ENCODE results near the gene KIAA0319L. TPM values are rescaled to one million over a fixed set of nuclear protein-coding genes. Genes with fewer than 3 reads are reported as not detected.
"Not testable (repeated sequence)": the region's sequence is repeated elsewhere in the genome, so short reads cannot be mapped to it uniquely, and the experiment has no call there.

Gene KIAA0319L
- total RNA-seq, 6 experiments from 2014 or later = 30.5 to 39.0 (median 31.8) TPM

DNA sequence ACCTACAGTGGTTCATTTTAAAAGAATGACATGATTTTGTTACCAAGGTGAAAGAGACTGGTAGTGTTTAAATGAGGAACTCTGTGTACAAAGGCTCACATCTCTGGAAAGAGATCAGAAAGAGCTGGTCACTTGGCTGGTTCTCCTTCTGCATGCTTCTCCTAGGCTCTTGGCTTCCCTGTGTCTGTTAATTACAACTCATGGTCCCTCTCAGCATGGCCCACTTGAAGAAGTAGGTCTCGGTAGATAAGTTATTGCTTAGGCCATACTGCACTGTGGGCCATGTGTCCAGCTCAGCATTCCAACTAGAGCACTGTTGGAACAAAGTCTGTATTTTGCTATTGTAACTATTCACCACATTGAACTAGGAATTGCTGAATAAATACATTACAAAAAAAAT lies 91.1 kb downstream of the KIAA0319L start:
- TF ChIP-seq, protein P1, sequence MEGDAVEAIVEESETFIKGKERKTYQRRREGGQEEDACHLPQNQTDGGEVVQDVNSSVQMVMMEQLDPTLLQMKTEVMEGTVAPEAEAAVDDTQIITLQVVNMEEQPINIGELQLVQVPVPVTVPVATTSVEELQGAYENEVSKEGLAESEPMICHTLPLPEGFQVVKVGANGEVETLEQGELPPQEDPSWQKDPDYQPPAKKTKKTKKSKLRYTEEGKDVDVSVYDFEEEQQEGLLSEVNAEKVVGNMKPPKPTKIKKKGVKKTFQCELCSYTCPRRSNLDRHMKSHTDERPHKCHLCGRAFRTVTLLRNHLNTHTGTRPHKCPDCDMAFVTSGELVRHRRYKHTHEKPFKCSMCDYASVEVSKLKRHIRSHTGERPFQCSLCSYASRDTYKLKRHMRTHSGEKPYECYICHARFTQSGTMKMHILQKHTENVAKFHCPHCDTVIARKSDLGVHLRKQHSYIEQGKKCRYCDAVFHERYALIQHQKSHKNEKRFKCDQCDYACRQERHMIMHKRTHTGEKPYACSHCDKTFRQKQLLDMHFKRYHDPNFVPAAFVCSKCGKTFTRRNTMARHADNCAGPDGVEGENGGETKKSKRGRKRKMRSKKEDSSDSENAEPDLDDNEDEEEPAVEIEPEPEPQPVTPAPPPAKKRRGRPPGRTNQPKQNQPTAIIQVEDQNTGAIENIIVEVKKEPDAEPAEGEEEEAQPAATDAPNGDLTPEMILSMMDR (IDR thresholded peaks at IDR 0.05) = no peak
- Mint-ChIP-seq H3K9me3 (peaks cover 6% of the 10 kb centered on the region), H3K4me1 (ENCODE audit: low read depth) (peaks cover 16% of the 10 kb centered on the region), H3K36me3 (ENCODE audit: low read depth) (peaks cover 56% of the 10 kb centered on the region), H3K4me3 (no peak overlapping the region), H3K27ac (no peak overlapping the region), H3K27me3 (ENCODE audit: insufficient read depth) (no peaks in the 10 kb centered on the region; the same call in 1 of the 2 replicates)
- no peak for DNase-seq

DNA sequence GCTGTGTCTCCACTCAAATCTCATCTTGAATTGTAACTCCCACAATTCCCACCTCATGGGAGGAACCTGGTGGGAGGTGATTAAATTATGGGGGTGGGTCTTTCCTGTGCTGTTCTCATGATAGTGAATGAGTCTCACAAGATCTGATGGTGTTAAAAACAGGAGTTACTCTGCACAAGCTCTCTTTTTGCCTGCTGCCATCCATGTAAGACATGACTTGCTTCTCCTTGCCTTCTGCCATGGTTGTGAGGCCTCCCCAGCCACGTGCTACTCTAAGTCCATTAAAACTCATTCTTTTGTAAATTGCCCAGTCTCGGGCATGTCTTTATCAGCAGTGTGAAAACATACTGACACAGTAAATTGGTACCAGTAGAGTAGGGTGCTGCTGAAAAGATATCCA lies 93.5 kb downstream of the KIAA0319L start:
- not testable (repeated sequence) for DNase-seq; H3K4me3 Mint-ChIP-seq; H3K27me3 Mint-ChIP-seq (ENCODE audit: insufficient read depth); H3K9me3 Mint-ChIP-seq; H3K27ac Mint-ChIP-seq
- peaks cover 48% of the 10 kb centered on the region for H3K36me3 Mint-ChIP-seq (ENCODE audit: low read depth)
- H3K4me1 Mint-ChIP-seq (ENCODE audit: low read depth) = peaks cover 16% of the 10 kb centered on the region

DNA sequence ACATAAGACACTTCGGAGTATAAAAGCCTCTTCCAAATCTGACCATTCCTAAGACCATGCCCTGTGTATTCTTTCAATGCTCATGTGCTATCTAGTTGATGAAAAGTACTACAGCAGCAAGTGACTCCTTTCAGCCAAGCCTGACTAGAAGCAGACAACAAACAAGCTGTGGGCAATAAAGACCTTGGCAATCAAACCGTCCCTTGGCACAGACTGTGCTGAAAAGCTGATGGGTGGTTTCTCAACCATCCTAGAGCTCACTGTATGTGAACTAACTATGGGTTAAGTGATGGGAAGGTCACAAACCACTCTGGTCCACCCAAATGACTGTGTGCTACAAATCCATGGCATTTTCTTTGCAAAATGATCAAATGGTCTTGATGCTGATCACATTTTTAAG lies 94.0 kb downstream of the KIAA0319L start:
- no peaks in the 10 kb centered on the region; the same call in 1 of the 2 replicates for H3K27me3 Mint-ChIP-seq (ENCODE audit: insufficient read depth)
- TF ChIP-seq, protein P1 (IDR thresholded peaks at IDR 0.05) = no peak
- DNase-seq = no peak
- H3K36me3 Mint-ChIP-seq (ENCODE audit: low read depth) = peaks cover 44% of the 10 kb centered on the region
- peaks cover 10% of the 10 kb centered on the region for H3K4me1 Mint-ChIP-seq (ENCODE audit: low read depth)
- H3K27ac Mint-ChIP-seq = no peak overlapping the region
- no peak overlapping the region for H3K4me3 Mint-ChIP-seq
- peaks cover 6% of the 10 kb centered on the region for H3K9me3 Mint-ChIP-seq

DNA sequence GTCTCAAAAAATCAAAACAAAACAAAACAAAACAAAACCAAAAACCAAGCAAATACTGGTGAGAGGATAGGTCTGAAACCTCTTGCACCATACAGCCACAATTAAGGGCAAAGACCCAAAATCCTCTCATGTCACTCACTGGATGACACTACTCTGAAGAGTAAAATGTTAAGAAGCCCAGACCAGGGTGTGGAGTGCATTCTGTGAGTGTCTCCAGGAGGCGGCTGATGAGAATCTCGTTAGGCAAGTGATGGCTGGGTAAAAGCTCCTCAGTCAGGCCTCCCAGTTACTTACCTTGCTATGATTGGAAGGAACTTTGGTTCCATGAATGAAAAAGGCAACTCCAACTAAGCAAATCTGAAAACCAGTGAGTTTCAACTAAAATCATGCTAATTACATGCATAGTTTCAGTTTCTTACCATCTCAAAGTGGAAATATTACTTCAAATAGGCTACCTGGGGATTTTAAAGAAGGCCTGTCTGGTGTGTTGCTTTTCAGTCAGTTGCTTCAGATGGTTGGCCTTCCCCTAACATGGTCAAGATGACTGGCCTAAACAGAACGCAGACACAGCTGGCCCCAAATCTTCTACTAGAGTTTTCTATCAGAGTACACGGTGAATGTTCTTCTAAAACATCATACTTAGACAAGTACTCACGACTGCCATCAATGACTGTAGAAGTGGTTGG lies 95.1 kb downstream of the KIAA0319L start:
- TF ChIP-seq, protein P1 (IDR thresholded peaks at IDR 0.05) = no peak
- H3K9me3 Mint-ChIP-seq = peaks cover 6% of the 10 kb centered on the region
- H3K4me1 Mint-ChIP-seq (ENCODE audit: low read depth) = peaks cover under 1% of the 10 kb centered on the region; the same call in 1 of the 2 replicates
- no peak for DNase-seq
- peaks cover 40% of the 10 kb centered on the region for H3K36me3 Mint-ChIP-seq (ENCODE audit: low read depth)
- H3K27ac Mint-ChIP-seq = no peak overlapping the region
- no peaks in the 10 kb centered on the region; the same call in 1 of the 2 replicates for H3K27me3 Mint-ChIP-seq (ENCODE audit: insufficient read depth)
- no peak overlapping the region for H3K4me3 Mint-ChIP-seq

DNA sequence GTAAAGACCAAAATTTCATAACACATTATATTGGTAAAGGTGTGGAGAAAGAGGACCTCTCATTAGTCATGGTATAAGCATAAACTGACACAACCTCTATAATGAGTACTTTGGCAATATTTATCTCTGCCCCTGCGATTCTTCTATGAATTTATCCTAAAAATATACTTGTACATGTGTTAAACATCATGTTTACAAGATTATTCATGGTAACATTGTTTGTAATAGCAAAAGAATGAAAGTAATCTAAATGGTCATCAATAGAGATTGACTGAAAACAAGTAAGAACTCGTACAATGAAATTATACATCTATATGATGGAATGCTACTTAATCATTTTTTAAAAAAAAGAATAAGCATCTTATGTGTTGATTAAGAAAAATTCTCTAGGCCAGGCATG lies 96.4 kb downstream of the KIAA0319L start:
- Mint-ChIP-seq H3K4me3 (no peak overlapping the region), H3K9me3 (peaks cover 6% of the 10 kb centered on the region), H3K27me3 (ENCODE audit: insufficient read depth) (no peaks in the 10 kb centered on the region; the same call in 1 of the 2 replicates), H3K4me1 (ENCODE audit: low read depth) (no peaks in the 10 kb centered on the region), H3K36me3 (ENCODE audit: low read depth) (peaks cover 34% of the 10 kb centered on the region), H3K27ac (no peak overlapping the region)
- TF ChIP-seq, protein P1 (IDR thresholded peaks at IDR 0.05) = no peak
- DNase-seq = no peak

DNA sequence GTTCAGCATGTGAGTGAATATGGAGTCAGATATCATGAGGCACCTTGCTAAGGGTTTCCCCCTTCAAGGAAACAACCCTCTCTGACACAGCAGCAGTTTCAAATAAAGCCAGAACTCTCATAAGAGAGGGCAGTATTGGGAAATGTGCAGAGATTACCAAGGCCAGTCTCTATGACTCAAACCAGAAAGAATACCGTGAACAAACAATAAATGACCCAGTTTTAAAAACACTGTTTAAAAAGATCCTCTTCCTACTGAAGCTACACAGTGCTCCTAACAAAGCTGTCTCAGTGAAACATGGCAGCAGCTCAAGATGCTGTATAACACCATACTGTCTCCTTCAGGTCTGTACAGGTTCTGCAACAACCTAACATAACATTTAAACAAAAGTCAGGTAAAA lies 102.6 kb downstream of the KIAA0319L start:
- peak overlapping the region; percentile 50; the same call in 1 of the 2 replicates for H3K27ac Mint-ChIP-seq
- H3K36me3 Mint-ChIP-seq (ENCODE audit: low read depth) = peaks cover 9% of the 10 kb centered on the region
- H3K9me3 Mint-ChIP-seq = no peaks in the 10 kb centered on the region
- TF ChIP-seq, protein P1 (IDR thresholded peaks at IDR 0.05) = peak; percentile 61
- no peaks in the 10 kb centered on the region; the same call in 1 of the 2 replicates for H3K27me3 Mint-ChIP-seq (ENCODE audit: insufficient read depth)
- no peak overlapping the region for H3K4me3 Mint-ChIP-seq
- DNase-seq = peak; percentile 62
- H3K4me1 Mint-ChIP-seq (ENCODE audit: low read depth) = peaks cover 40% of the 10 kb centered on the region

All from HFFc6 (cell line).